ENCODE results near the gene KCNG4. TPM values are rescaled to one million over a fixed set of nuclear protein-coding genes. Genes with fewer than 3 reads are reported as not detected.

Gene KCNG4
- total and polyA plus RNA-seq, 2 experiments from 2014 or later = 0.07 TPM; not detected in 1

- Mint-ChIP-seq H3K36me3 (ENCODE audit: low read depth) (peaks cover 2% of the 10 kb centered on the region; the same call in 1 of the 3 replicates), H3K4me3 (no peak overlapping the region), H3K27ac (no peak overlapping the region), H3K9me3 (no peaks in the 10 kb centered on the region), H3K4me1 (peaks cover 13% of the 10 kb centered on the region), H3K27me3 (ENCODE audit: insufficient read depth, low read depth, poor library complexity) (peaks cover 5% of the 10 kb centered on the region)
- Histone ChIP-seq H3K4me1 (ENCODE audit: insufficient read depth) (peaks cover 4% of the 10 kb centered on the region), H3F3A (replicated peaks; ENCODE audit: low read depth) (no peaks in the 10 kb centered on the region), H3K4me3 (no peak overlapping the region), H3K79me2 (replicated peaks; ENCODE audit: insufficient read depth) (no peaks in the 10 kb centered on the region), H3K36me3 (ENCODE audit: insufficient read depth) (no peaks in the 10 kb centered on the region), H4K20me1 (replicated peaks; ENCODE audit: insufficient read depth) (no peaks in the 10 kb centered on the region), H2AFZ (no peak overlapping the region), H3K4me2 (no peak overlapping the region), H3K27me3 (ENCODE audit: insufficient read depth) (no peaks in the 10 kb centered on the region), H3K27ac (ENCODE audit: low read depth) (no peak overlapping the region), H3K9me2 (ENCODE audit: insufficient read depth) (no peaks in the 10 kb centered on the region)
- no peak for ATAC-seq
- TF ChIP-seq ETS1 (IDR thresholded peaks at IDR 0.05) (no peak), JUNB (IDR thresholded peaks at IDR 0.05; ENCODE audit: unreplicated experiment) (no peak), REST (IDR thresholded peaks at IDR 0.05; ENCODE audit: unreplicated experiment) (no peak), CTCF (conservative IDR thresholded peaks at IDR 0.05; ENCODE audit: low read depth in 2 of 2) (no peak), NANOG (IDR thresholded peaks at IDR 0.05; ENCODE audit: borderline replicate concordance) (no peak), ZNF462 (CRISPR knock-in tag; IDR thresholded peaks at IDR 0.05) (no peak), POLR2AphosphoS5 (IDR thresholded peaks at IDR 0.05; ENCODE audit: low read depth) (no peak), EZH2phosphoT487 (IDR thresholded peaks at IDR 0.05; ENCODE audit: unreplicated experiment) (no peak), ZNF114 (CRISPR knock-in tag; IDR thresholded peaks at IDR 0.05) (no peak), ZNF331 (CRISPR knock-in tag; IDR thresholded peaks at IDR 0.05; ENCODE audit: low read depth) (no peak), EZH2 (IDR thresholded peaks at IDR 0.05; ENCODE audit: low read depth, unreplicated experiment) (no peak), STAT1 (IDR thresholded peaks at IDR 0.05; ENCODE audit: unreplicated experiment) (no peak), CREB1 (CRISPR knock-in tag; IDR thresholded peaks at IDR 0.05; ENCODE audit: low read depth) (no peak)
- no peak for DNase-seq (ENCODE audit: low spot score)
These were observed 7.8 kb downstream of the KCNG4 start for GRCh38 chr16:84232060-84232459.

All from GM23338 (cell line).